Choroid plexus epithelial cell (primary cell): ENCODE results near the gene AGXT.

ENCODE experiments used
- DNase-seq: peaks from one replicate; pipeline ENCODE4 v3.0.0-alpha.2; 2010; ENCODE audit warnings: low read depth
- H3K4me3 ChIP-seq: 2 replicates; pipeline ENCODE4 v1.5.1; 2011; ENCODE audit warnings: low read depth, mild to moderate bottlenecking, control low read depth, low read length, moderate library complexity
- CTCF ChIP-seq: conservative IDR thresholded peaks from 2 replicates; pipeline ENCODE4 v1.5.1; 2011; ENCODE audit warnings: low read depth, mild to moderate bottlenecking, control low read depth, inconsistent platforms, low read length, moderate library complexity

Gene AGXT

DNA sequence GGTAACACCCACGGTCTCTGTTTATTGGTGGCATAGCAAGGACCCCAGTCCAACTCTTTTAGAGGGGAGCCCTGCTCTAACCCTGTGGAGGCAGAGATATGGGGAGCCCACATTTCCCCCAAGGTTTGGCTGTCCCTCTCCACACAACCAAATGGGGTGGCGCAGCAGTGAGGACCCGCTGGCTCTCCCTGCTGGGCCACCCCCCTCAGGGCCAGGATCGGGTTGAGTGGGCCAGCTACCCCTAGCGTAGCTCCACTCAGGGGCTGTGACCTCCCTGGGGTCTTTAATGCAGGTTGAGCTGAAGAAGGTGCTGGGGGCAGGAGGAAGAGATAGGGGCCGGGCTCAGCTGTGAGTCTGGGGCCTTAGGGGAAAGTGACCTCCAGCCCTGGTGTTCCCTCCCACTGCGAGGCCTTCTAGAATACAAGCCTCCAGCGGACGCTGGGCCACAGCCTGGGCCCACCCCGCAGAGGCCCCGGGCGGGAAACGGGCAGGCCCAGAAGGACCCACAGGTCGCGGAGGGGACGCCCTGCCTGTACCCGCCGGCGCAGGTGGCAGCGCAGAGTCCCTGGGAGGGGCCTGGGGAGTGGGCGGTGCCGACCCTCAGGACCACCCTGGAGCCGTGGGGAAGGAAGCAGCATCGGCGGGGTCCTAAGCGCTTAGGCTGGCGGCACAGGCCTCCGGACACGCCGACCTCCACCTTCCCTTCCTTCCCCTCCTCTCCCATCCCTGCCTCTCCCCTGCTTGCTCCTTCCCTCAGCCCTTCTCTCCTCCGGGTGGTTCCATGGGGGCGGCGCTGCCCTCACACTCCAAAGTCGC is 47.1 kb downstream of the AGXT start:
- H3K4me3 ChIP-seq: no peak overlapping the region
- no peak for TF ChIP-seq CTCF
- no peak for DNase-seq

DNA sequence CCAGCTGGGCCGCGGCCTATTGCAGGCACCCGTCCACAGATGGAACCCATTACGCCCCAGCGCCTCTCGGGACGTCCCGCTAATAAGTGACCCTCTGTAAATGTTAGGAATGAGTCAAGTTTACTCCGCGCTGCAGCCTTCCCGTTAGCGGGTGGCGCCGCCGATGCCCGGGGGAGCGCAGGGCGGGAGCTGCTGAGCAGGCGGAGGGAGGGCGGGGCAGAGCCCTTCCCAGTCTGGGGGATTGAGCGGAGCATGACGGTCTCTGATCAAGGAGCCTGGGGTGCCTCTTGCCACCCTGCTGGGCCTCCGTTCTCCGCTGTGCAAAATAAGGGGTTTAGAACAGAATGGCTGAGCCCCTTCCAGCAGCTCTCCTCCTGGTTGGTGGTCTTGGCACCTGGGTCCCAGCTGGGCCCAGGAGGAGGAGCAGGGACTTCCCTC is 48.0 kb downstream of the AGXT start:
- peak; percentile 59 for DNase-seq
- TF ChIP-seq CTCF: no peak
- H3K4me3 ChIP-seq: no peak overlapping the region

DNA sequence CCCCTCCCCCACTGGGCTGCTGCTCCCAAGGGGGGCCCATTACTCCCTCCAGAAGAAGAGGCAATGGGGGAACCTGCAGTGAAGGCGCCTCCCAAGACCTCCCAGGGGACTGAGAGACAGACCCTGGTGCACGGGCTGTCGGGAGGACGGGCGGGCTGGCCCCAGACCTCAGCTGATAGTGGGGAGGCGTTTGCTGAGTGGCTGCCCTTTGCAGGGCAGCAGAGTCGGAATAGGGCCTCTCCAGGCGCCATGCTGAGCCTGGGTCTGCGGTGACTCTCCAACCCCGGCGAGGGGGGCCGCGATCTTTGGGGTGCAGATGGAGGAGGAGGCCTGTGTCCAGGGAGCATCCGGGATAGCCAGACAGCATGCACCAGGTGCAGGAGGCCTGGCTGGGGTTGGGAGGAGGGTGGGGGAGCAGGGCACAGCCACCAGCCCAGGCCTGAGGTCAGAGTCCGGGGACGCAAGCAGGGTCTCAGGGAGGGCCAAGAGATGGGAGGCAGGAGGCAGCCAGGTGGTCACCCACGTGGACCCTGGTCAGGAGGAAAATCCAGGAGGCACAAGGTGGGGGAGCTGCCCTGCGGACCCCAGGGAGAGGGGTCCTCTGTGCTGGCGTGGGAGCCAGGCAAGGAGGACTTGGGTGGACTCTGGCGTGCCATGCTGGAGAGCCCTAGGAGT is 48.5 kb downstream of the AGXT start:
- no peak overlapping the region for H3K4me3 ChIP-seq
- DNase-seq: no peak
- TF ChIP-seq CTCF: no peak

GRCh38 chr2:240917684-240918257 is 49.1 kb downstream of the AGXT start:
- TF ChIP-seq CTCF: no peak
- H3K4me3 ChIP-seq: no peak overlapping the region
- no peak for DNase-seq

- no peak for DNase-seq
- no peak for TF ChIP-seq CTCF
- H3K4me3 ChIP-seq: no peak overlapping the region
These were observed 49.9 kb downstream of the AGXT start for GRCh38 chr2:240918258-240919091.

GRCh38 chr2:240919161-240919781 is 50.6 kb downstream of the AGXT start:
- no peak for TF ChIP-seq CTCF
- no peak for DNase-seq
- H3K4me3 ChIP-seq: no peak overlapping the region
